HG02678 (cell line): Measurements from ENCODE around the gene PHF19.

ENCODE experiments used
- ATAC-seq: cut with Tn5 transposase; IDR thresholded peaks from one replicate; pipeline ENCODE4 v1.9.1; 2021; ENCODE audit warnings: mild to moderate bottlenecking, moderate library complexity; ENCODE audit not compliant: unreplicated experiment

Gene PHF19

DNA sequence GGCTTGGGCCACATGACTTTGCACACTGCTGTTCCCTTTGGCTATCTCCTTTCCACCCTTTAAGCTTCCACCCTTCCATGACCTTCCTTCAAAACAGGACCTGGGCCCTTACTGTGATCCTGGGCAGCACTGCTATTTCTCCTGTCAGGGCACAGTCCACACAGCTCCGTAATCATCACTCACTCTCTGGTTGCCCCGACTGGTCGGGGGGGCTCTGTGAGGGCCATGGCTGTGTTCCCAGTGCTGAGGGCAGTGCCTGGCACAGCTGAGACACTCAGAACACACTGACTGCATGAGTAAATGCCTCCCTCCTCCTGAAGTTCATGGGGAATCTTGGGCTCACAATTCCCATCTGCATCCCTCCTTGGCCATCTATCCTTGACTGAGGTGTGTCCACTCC, 37.4 kb upstream of the PHF19 start:
- no peak for ATAC-seq

DNA sequence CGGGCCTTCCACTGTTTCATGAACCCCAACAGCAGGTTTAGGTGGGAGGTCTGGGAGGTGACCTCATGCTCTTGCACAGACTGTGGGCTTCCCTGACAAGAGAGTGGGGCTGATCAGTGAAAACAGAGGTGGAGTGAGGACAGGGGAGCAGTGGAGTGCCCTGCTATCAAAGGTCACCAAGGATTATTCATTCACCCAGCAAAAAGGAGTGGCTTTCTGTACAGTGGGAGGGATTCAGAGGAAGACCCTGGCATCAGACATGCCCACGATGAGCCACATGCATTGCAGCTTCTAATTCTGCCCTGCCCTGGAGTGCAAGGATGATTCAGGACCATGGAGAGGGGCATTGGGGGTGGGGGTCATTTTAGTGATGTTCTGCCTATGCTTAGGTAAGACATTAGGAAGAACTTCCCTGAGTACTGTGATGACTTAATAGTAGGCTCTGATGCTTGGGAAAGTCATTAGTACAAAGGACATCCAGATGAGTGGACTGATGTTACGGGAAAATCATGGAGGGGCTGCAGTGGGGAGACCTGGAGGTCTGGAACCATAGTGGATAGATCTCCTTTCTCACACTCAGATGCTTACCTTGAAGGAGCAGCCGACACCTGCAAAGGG, 36.8 kb upstream of the PHF19 start:
- no peak for ATAC-seq

DNA sequence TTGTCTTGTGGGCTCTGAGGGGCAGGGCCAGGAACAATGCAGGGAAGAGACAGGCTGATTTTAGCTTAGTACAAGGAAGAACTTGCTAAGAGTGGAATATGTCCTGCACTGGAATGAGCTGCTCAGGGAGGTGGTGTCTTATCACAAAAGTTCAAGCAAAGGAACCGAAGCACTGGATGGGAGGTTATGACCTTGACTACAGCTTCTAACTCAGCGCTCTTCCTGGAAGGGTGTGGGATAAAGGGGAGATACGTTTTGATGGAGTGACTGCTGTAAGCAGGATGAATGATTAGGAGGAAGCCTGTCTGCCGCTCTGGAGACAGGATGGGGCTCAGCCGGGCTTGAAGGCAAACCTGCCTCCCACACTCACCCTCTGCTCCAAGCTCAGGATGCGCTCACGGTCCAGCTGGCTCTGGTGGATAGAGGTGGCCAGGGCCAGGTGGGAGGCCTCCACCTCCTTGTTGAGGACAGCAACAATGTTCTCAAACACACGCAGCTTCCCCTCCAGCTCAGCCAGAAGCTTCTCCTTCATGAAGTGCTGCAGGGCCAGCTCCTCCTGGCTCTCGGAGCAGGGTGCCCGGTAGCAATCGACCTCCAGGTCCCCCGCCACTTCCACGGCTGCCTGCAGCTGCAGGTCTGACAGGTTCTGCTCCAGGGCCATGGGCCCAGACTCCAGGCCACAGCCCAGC, 36.1 kb upstream of the PHF19 start:
- ATAC-seq, result no peak

DNA sequence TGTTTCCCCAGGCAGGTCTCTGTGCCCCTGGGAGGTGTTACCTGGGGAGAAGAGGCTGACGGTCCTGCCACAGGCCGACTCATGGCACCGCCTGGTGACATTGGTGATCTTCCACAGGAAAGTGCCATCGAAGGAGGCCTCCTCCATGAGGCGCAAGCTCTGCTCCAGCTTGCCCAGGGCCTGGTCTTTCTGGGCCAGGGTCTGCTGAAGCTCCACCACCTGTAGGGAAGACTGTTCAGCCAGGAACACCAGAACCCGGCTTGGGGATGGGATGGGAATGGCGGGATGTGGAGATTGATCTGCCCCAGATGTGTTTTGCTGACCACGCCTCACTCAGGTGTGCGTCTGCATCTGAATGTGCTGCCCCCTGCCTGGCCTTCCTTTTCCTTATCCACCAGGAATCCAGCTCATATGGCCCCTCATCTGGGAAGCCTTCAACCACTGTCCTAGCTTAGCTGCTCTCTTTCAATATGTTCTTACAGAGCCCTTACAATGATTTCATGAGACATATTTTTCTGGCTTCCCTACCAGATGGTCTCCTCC, 34.4 kb upstream of the PHF19 start:
- no peak for ATAC-seq

DNA sequence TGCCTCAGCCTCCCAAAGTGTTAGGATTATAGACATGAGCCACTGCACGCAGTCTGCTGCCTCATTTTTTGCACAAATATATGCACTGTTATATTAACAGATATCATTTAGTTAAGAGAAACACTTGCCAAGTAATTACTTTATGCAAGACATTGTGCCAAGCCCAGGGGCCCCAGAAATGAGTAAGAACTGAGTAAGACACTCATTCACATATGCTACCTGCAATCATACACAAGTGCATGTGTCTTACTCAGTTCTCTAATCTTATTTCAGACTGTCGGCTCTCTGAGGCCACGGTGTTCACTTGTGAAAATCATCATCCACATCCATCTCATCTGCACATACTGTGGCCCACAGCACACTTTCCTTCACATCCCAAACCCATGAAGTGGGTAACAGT, 33.7 kb upstream of the PHF19 start:
- no peak for ATAC-seq

DNA sequence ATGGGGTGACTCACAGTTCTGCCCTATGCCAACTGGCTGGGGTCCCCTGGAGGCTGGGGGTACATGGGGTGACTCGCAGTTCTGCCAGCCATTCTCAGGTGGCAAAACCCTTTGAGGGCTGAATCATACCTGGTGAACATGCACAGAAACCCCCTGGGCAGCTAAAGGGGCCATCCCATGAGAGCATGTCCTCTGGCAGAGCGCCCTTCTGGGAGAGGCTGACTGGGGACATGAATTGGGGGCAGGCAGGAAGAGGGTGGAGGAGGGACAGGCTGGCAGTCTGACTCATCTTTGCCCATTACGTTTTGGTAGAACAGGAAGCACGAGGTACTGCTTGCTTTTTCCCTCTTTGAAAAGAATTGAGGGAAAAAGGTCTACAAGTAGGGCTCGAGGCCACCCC, 32.9 kb upstream of the PHF19 start:
- no peak for ATAC-seq

DNA sequence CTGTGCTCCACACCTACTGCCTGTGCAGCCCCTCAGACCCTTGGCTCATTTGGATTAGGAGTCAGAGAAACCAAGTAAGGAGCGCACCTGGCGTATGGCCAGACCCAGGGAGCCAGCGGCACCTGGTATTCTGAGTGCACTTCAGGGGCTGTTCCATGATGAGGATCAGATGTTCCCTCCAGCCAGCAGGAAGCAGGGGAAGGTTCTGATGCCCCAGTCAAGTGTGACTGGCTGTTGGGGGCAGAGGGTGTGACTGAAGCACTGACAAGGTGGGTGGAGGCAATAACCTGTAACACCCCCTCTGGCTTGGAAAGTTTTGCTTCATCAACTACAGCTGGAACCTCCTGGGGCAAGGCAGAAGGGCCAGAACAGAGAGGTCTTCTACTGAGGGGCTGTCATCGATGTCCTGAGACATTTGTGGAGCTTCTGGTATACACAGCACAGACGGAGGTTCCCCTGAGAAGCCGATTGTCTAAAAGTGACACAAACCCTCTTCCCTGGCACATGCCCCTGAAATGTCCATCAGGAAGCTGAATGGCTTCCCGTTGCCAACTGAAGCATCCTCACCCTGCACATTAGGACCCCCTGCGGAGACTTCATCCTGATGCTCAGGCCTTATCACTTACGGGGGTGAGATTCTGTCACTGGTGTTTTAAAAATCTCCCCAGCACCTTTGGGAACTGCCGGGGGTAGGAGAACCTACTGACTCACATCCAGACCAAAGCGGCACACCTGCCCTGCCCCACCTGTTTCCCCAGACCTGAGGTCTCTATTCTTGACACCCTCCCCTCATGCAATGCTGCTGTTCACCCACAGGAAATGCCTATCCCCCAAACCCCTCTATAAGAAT, 28.6 kb upstream of the PHF19 start:
- no peak for ATAC-seq

DNA sequence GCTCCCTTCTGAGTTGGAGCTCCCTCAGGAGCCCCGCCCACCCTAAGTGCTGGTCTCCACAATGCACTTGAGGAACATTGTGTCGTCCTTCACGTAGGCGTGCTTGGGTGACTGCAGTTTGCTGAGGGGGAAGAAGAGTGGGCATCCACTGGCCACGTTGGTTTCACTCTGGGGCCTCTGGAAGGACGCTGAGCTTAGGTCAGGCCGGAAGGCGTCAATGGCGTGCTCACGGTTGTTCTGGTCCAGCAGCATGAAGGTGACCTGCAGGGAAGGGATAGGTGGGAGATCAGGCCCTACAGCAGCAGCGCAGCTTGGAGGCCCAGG, 28.0 kb upstream of the PHF19 start:
- ATAC-seq, result no peak

DNA sequence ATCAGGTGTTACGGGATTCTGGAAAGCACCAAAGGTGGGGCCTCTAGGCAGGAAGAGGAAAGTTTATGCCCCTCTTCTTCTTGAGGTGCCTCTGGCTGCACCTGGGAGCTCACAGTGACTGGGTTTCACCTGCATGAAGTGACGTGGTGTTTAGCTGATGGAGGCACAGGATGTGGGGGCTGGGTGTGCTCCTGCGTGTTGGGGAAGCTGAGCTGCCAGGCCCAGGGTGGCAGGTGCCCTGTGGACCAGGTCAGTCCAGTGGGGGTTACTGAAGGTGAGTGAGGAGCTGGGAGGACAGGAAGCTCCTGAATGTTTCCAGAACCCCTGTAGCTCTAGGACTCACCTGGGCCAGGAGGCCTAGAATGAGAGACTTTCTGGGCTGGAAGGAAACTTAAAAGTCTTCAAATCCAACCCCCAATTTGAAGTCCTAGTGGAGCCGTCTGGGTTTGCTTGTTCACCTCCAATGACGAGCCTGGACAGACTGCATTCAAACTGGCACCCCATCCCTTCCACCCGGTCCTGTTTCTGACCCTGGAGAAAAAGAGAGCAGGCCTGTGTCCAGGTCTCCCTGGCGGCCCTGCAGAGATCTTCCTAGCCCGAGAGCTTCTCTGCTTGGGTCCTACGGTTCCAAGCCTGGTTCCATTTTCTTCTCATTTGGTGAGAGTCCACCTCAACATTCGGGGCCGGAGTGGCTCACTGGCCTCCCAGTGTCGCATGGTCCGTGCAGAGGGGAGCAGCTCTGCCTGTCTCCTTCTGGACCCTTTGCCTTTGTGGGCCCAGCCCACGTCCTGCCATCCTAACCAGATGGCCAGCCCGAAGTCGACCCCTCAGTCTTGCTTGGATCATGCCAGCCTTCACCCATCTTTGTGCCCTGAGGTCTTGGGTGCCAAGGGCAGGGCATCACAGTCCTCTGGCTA, 27.3 kb upstream of the PHF19 start:
- ATAC-seq, result no peak

DNA sequence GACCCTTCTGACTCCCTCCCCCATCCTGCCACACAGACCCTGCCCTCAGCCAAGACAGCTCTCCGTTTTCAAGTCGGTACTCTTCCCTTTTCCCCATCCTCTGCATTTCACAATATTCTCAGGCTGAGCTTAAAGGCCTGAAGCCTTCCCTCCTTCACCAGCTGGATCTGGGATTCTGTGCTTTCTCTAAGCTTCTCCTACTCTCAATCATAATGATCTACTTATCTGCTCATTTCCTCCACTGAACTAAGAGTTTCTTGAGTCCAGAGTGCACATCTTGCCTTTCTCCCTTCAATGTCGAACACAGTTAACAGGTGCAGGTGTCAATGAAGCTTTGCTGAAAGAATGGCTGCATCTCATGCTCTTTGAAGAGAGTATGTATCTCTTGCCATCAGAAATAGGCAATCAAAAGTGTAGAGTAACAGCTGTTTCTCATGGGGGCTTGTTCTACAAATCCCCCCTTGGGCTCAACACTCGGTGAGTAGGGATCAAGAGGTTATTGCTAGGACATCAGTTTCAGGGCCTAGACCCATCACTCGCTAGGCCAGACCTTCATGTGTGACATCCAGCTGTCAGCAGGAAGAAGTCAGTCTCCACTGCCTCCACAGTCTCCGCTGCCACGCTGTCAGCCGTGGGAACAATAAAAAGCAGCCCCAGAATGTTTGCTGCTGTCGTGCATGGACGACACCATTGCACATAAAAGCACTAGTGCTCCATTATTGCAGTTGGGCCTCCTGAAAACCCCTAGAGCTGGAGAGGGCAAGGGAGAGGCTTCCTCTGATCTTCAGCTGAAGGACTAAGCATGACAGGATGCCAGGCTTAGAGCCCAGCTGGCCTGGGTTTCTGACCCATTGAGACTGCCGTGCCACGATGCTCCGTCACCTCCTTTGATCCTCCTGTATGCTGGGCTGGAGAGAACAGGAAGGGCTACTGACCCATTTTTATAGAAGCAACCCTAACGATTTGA, 25.9 kb upstream of the PHF19 start:
- ATAC-seq, result no peak

DNA sequence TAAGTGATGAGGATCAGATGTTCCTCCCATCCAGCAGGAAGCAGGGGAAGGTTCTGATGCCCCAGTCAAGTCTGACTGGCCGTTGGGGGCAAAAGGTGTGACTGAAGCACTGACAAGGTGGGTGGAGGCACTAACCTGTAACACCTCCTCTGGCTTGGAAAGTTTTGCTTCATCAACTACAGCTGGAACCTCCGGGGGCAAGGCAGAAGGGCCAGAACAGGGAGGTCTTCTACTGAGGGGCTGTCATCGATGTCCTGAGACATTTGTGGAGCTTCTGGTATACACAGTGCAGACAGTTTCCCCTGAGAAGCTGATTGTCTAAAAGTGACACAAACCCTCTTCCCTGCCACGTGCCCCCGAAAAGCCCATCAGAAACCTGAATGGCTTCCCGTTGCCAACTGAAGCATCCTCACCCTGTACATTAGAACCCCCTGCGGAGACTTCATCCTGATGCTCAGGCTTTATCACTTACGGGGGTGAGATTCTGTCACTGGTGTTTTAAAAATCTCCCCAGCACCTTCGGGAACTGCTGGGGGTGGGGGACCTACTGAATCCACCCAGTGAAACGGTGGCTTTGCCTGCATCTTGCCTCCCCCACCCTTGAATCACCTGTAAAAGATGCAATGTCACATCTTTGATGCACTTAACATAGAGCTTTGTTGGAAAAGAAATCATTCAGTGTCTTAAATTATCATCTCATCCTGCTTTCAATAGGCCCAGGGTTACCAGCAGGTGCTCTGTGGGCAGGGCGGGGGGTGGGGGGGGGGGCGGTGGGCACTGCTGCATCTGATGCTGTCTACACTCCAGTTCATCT, 25.0 kb upstream of the PHF19 start:
- no peak for ATAC-seq

DNA sequence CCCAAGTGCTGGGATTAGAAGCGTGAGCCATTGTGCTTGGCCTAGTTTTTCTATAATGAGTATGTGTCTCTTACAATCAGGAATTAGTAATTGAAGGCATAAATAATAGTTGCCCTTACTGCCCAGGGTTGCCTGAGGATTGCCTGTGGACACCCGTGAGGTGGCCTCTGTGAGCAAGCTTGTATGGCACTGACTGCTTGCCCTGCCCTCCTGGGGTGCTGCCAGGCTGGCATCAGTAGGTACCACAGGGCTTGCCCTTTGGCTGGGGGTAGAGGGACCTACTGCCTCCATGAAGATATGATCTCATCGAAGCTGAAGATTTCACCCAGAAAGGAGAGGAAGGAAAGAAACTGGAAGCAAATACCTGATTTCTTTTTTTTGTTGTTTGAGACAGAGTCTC, 23.8 kb upstream of the PHF19 start:
- ATAC-seq, result no peak

DNA sequence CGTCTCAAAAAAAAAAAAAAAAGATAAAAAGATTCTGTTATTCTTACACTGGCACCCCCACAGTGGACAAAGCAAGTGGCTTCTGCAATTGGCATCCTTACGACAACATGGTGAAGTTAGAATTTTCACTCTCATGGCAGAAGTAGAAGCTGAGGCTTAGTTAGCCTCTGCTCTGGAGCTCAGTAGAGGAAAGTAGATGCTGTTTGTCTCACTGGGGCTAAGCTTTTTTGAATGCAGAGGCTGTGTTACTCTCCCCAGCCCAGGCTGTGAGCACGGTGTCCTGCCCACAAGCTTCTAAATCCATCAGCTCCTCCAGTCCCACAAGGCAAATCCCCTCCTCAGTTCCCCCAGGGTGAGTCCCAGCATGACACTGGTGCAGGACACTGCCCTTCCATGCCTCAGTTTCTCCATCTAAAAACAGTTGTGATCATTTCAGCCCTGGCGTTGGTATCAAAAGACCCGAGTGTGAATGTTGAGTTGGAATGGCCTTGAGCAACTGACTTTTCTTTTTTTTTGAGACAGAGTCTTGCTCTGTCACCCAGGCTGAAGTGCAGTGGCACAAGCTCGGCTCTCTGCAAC, 22.6 kb upstream of the PHF19 start:
- ATAC-seq, result no peak

DNA sequence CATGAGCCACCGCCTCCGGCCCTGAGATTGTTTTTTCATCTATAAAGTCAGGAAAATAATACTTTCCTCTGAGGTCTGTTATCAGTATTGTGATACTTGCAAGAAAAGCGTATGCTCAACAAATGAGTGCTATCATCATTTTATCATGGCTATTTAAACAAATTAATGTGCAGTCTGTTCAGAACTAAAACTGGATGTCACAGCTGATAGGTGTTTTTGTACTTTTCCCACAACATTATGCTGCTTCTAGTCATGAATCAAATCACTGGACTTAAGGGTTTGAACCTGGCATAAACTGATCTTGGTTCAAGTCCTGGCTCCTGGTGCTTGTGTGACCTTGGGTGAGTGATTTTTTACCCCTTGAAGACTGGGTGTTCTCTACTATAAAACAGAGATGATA, 21.4 kb upstream of the PHF19 start:
- ATAC-seq, result no peak

DNA sequence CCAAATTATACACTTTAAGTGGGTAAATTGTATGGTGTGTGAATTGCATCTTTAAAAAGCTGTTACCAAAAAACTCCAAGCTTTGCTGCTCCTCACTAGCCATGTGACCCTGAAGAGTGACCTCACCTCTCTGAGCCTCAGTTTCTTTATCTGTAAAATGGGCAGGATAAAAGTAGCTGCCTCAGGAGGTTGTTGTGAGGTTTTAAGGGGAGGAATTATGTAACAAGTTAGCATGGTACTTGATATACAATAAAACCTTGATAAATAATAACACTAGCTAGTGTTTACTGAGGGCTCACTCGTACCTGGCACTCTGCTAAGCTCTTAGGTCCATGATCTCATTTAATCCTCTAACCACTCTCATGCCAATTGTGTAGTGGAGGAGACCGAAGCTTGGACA, 19.0 kb upstream of the PHF19 start:
- ATAC-seq, result no peak

DNA sequence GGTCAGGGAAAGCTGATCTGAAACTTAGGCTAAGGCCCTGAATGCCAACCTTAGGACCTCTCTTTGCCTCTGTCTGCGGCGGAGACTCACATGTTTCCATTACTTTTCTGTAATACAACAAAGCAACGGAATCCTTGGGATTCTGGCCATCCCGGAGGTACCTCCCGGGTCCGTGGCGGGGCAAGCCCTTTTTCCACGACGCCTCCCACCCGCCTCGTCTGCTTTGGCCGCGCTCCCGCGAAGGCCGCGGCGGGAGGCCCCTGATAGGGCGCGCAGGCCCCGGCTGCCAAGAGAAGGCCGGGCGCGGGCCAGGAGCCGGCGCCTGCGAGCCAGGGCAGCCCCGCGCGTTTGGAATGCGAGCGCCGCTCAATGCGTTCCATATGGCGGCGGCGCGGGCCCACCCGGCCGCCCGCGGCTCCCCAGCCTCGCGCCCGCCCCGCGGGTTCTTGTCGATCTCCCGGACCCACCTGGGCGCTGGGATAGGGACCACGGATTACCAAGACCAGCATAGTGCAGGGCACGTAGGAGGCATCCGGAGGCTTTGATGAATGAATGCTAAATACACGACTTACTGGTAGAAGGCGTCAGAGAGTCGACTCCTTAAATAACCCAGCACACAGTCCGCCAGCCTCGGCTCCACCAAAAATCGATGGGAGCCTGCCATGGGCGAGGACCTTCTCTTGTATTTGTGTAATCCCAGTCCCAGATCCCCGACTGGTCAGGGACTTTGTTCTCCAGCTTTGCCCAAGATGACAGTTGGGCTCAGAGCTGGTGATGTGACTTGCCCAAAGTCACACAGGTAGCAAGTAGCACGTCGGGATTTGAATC, 17.5 kb upstream of the PHF19 start:
- no peak for ATAC-seq

DNA sequence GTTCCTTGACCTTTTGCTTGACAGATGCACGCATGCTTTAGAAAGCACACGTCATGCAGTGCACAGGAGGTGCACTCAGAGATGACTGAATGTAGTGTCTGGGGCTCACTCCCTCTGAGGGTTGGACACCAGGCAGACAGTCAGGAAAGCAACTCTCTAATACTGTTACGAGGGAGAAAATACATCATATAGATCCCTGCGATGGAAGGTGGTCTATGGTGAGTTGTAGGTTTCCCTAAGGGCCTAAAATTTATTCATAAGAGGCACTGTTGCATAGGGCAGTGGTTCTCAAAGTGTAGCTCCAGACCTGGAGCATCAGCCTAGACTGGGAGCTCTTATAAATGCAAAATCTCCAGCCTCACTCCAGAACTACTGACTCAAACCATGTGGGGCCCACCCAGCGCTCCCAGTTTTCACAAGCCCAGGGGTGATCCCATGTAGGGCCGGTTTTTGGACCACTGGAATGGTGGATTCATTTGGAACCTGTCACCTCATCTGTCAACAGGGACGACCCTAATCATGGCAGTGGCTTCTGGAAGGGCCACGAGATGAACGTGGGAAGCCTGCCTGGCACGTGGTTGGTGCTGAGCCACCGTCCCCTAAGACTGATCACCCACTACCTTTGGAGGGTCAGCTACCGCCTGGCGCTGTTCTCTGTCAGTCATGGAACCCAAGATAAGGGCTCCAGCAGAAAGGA, 16.8 kb upstream of the PHF19 start:
- ATAC-seq, result no peak
